K562 (cell line): ENCODE measurements around the gene KCNJ9. TPM values are rescaled to one million over a fixed set of nuclear protein-coding genes. Genes with fewer than 3 reads are reported as not detected.
A peak's percentile ranks its signal among the peaks of the same experiment; 100 is the strongest.

Source experiments
- ATAC-seq: fragments of 200-7000 bp; cut with Tn5 transposase; 3 replicates; pipeline ENCODE4 v1.9.1; 2020; ENCODE audit warnings: moderate library complexity
- BruUV-seq: library from RNA; stranded (reverse); fragments of 400-500 nt; replicated peaks from 2 replicates; lab custom pipeline; 2021; lab: Mats Ljungman, UMichigan
- CTCF ChIA-PET: fragments of 300-600 bp; formaldehyde crosslinking; extraction: SDS; loops from one replicate; lab custom pipeline; 2021; ENCODE audit warnings: low intra/inter-chr PET ratio; lab: Yijun Ruan, JAX
- POLR2A ChIA-PET: fragments of 300-600, 350-650 bp; sonication (Branson Sonifier 250); formaldehyde crosslinking; extraction: SDS; loops from one replicate; lab custom pipeline; 2021; ENCODE audit warnings: antibody characterized with exemption, inconsistent platforms; lab: Yijun Ruan, JAX
- DNase-seq, 4 experiments: peaks; one replicate each; pipeline versions ENCODE4 v3.0.0 to v3.0.0-alpha.2; 2011 to 2018; ENCODE audit warnings: low spot score in 3 of 4, mixed read lengths in 3 of 4; ENCODE audit errors: extremely low read depth in 1 of 4
- FAIRE-seq: peaks from 2 replicates; lab custom pipeline; 2011; peaks lifted over from hg19 to GRCh38; lab: Jason Lieb, UNC
- H2AFZ ChIP-seq: 2 replicates; pipeline ENCODE4 v1.6.0; 2011; ENCODE audit warnings: low read depth, low read length, control low read depth, inconsistent platforms
- H3K27ac ChIP-seq: fragments of 200-600 bp; 3 replicates; pipeline ENCODE4 v1.8.0; 2011; ENCODE audit warnings: low read depth, mild to moderate bottlenecking, control low read depth, inconsistent platforms, low read length, moderate library complexity, mixed read lengths; ENCODE audit errors: extremely low read depth
- H3K27me3 ChIP-seq, 2 experiments: fragments of 300-600 bp in 1 of 2; 2 replicates in 1 of 2; 3 replicates in 1 of 2; pipeline versions ENCODE4 v1.6.0 to v1.8.0; 2011; ENCODE audit warnings: inconsistent platforms in 2 of 2, low read length in 2 of 2, mild to moderate bottlenecking in 1 of 2, mixed read lengths in 1 of 2, moderate library complexity in 1 of 2; ENCODE audit not compliant: control insufficient read depth in 2 of 2, insufficient read depth in 2 of 2
- H3K36me3 ChIP-seq: fragments of 300-600 bp; 3 replicates; pipeline ENCODE4 v1.8.0; 2011; ENCODE audit warnings: mild to moderate bottlenecking, low read length, inconsistent platforms; ENCODE audit not compliant: control insufficient read depth, insufficient read depth
- H3K4me1 ChIP-seq, 2 experiments: fragments of 200-600 bp in 1 of 2; replicated peaks in 1 of 2; 2 replicates in 1 of 2; 3 replicates in 1 of 2; pipeline versions ENCODE4 v1.5.1 to v1.8.0; 2011; ENCODE audit warnings: inconsistent platforms in 2 of 2, low read length in 2 of 2, mild to moderate bottlenecking in 1 of 2, mixed read lengths in 1 of 2, moderate library complexity in 1 of 2; ENCODE audit not compliant: control insufficient read depth in 2 of 2, insufficient read depth in 2 of 2
- H3K4me2 ChIP-seq: 2 replicates; pipeline ENCODE4 v1.6.1; 2011; ENCODE audit warnings: low read length, control low read depth, inconsistent platforms, mixed read lengths; ENCODE audit not compliant: insufficient read depth
- H3K4me3 ChIP-seq: fragments of 200-600 bp; sonication (generic), shearing (Covaris generic); 2 replicates; pipeline ENCODE4 v1.5.1; 2016; ENCODE audit warnings: control low read depth, inconsistent platforms
- H3K79me2 ChIP-seq: fragments of 200-600 bp; 3 replicates; pipeline ENCODE4 v1.8.0; 2011; ENCODE audit warnings: low read length, inconsistent platforms; ENCODE audit not compliant: control insufficient read depth, insufficient read depth
- H3K9ac ChIP-seq, 2 experiments: 2 replicates each; pipeline versions ENCODE4 v1.6.0 to v1.6.1; 2011; ENCODE audit warnings: low read depth in 2 of 2, low read length in 2 of 2, control low read depth in 1 of 2, inconsistent platforms in 1 of 2, mild to moderate bottlenecking in 1 of 2, mixed read lengths in 1 of 2; ENCODE audit not compliant: insufficient read depth in 1 of 2
- H3K9me1 ChIP-seq: one replicate; pipeline ENCODE4 v1.6.0; 2011; ENCODE audit warnings: inconsistent platforms, mild to moderate bottlenecking, low read length, moderate library complexity; ENCODE audit not compliant: control insufficient read depth, insufficient read depth
- H3K9me3 ChIP-seq: replicated peaks from 2 replicates; pipeline ENCODE4 v1.5.1; 2011; ENCODE audit warnings: low read depth, low read length, inconsistent platforms; ENCODE audit not compliant: control insufficient read depth, insufficient read depth
- H4K20me1 ChIP-seq: replicated peaks from 2 replicates; pipeline ENCODE4 v1.6.1; 2011; ENCODE audit warnings: low read length, inconsistent platforms, mixed read lengths; ENCODE audit not compliant: control insufficient read depth, insufficient read depth
- CREB1 ChIP-seq, 2 experiments: sonication (generic) in 1 of 2; formaldehyde crosslinking in 1 of 2; IDR thresholded peaks; 2 replicates each; pipeline versions ENCODE4 v1.6.1 to v1.8.0; 2012 to 2022; ENCODE audit warnings: inconsistent platforms in 1 of 2, mild to moderate bottlenecking in 1 of 2, missing genetic modification reagents in 1 of 2, moderate library complexity in 1 of 2
- EP300 ChIP-seq: IDR thresholded peaks from 2 replicates; pipeline ENCODE4 v1.6.1; 2012; ENCODE audit warnings: low read length, improper control_type of control experiment
- ESRRA ChIP-seq: fragments of 450-650 bp; IDR thresholded peaks from 2 replicates; pipeline ENCODE4 v1.6.1; 2014; ENCODE audit warnings: low read depth, mild to moderate bottlenecking, moderate library complexity, borderline replicate concordance
- TCF7 ChIP-seq: sonication (generic); IDR thresholded peaks from 2 replicates; pipeline ENCODE4 v1.6.1; 2016; ENCODE audit warnings: antibody characterized with exemption, borderline replicate concordance
- TCF7L2 ChIP-seq: fragments of 150-350 bp; IDR thresholded peaks from 2 replicates; pipeline ENCODE4 v1.6.1; 2016; ENCODE audit warnings: low read depth, mild to moderate bottlenecking, low read length, moderate library complexity
- ZNF133 ChIP-seq: fragments of 250-450 bp; sonication (Bioruptor Pico); IDR thresholded peaks from 2 replicates; pipeline ENCODE4 v1.4.0; 2020; ENCODE audit warnings: mild to moderate bottlenecking
- WGBS: fragments of 100-300 bp; shearing (Covaris generic); methylation state at CpG from one replicate; pipeline ENCODE4 v1.1.6; 2016; ENCODE audit warnings: low coverage, mixed read lengths; ENCODE audit not compliant: insufficient coverage; ENCODE audit errors: missing lambda C conversion rate; 5-methylcytosine and 5-hydroxymethylcytosine counted together
- in situ Hi-C: fragments of 300-500 bp; cut with MboI; formaldehyde crosslinking; loops from 4 replicates; pipeline ENCODE4 v1.15.0; 2018; ENCODE audit warnings: inconsistent platforms, mixed read lengths
- intact Hi-C: fragments of 100-400 bp; cut with micrococcal nuclease; formaldehyde crosslinking; loops from 2 replicates; pipeline ENCODE4 v1.14.2; 2022
- polyA plus RNA-seq, 8 experiments: library from polyadenylated mRNA; depleted of rRNA in 4 of 8; stranded (reverse) in 5 of 8; unstranded in 3 of 8; fragments of >200 nt; fragmentation: Nextera tagmentation in 2 of 8; fragmentation: Illumina TruSeq in 1 of 8; extraction: Ambion mirVana in 2 of 8; extraction: Trizol in 1 of 8; gene quantifications; 2 replicates each; pipeline versions ENCODE4 v1.2.1 to v1.2.3, GENCODE V29; 2011 to 2014; ENCODE audit warnings: inconsistent platforms in 1 of 8, missing spikeins in 1 of 8
- total RNA-seq, 7 experiments: library from RNA; depleted of rRNA in 6 of 7; stranded (reverse); fragments of >200 nt in 6 of 7; fragmentation: Illumina TruSeq in 2 of 7; extraction: Trizol in 2 of 7; gene quantifications; 2 replicates each; pipeline versions ENCODE4 v1.2.1 to v1.2.3, GENCODE V29; 2011 to 2021; ENCODE audit warnings: low replicate concordance in 1 of 7
- TF ChIP-seq, protein P1 (sequence below), 2 experiments: IDR thresholded peaks; 2 replicates each; pipeline ENCODE4 v1.6.1; 2012; ENCODE audit warnings: improper control_type of control experiment in 2 of 2, low read depth in 2 of 2, low read length in 2 of 2, borderline replicate concordance in 1 of 2
- TF ChIP-seq, protein P2 (sequence below): sonication (generic); IDR thresholded peaks from 2 replicates; pipeline ENCODE4 v1.6.1; 2016
- TF ChIP-seq, protein P3 (sequence below): fragments of 450-650 bp; formaldehyde crosslinking; conservative IDR thresholded peaks from 2 replicates; pipeline ENCODE4 v1.4.0; 2022; ENCODE audit warnings: mild to moderate bottlenecking, missing genetic modification characterization
- TF ChIP-seq, protein P4 (sequence below): fragments of 250-450 bp; sonication (Bioruptor Pico); IDR thresholded peaks from 2 replicates; pipeline ENCODE4 v1.5.0; 2022; ENCODE audit warnings: mild to moderate bottlenecking

KCNJ9 gene
- total and polyA plus RNA-seq, 9 of the 15 experiments (the other 6 are each of a cell fraction or from before 2014, with no cell fraction given), result not detected

DNA sequence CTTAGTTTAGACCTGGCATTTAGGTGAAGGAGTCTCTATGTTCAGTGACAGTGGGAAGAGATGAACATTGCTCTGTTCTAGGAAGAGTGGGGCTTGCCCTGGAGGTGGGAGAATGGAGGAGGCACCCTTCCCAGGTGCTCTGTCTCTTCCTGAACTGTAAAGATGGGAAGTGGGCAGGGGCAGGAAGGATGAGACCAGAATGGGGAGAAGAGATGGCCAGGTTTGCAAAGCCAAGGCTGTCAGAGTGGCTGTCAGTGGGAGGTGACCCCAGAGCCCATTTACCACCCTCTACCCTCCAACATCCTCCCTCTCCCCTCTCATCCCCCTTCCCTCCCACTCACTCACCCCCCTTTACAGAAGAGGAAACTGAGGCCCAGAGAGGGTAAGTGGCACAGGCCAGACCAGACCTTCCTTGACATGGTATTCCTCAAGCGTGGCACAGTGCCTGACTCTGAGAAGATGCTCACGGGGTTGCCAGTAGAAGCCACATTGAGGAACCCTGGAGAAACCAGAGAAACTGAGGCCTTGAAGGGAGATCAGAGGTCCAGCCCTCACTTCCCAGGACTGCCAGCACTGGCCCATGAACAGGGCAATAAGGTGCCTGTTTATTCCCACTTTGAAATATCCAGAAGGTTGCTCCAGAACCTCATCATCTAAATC, 18.5 kb downstream of the KCNJ9 start (continued):
- TF ChIP-seq, protein P1, sequence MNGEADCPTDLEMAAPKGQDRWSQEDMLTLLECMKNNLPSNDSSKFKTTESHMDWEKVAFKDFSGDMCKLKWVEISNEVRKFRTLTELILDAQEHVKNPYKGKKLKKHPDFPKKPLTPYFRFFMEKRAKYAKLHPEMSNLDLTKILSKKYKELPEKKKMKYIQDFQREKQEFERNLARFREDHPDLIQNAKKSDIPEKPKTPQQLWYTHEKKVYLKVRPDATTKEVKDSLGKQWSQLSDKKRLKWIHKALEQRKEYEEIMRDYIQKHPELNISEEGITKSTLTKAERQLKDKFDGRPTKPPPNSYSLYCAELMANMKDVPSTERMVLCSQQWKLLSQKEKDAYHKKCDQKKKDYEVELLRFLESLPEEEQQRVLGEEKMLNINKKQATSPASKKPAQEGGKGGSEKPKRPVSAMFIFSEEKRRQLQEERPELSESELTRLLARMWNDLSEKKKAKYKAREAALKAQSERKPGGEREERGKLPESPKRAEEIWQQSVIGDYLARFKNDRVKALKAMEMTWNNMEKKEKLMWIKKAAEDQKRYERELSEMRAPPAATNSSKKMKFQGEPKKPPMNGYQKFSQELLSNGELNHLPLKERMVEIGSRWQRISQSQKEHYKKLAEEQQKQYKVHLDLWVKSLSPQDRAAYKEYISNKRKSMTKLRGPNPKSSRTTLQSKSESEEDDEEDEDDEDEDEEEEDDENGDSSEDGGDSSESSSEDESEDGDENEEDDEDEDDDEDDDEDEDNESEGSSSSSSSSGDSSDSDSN (IDR thresholded peaks at IDR 0.05; ENCODE audit: borderline replicate concordance in 1 of 2, low read depth in 2 of 2, low read length in 2 of 2), result no peak
- TF ChIP-seq, protein P2, sequence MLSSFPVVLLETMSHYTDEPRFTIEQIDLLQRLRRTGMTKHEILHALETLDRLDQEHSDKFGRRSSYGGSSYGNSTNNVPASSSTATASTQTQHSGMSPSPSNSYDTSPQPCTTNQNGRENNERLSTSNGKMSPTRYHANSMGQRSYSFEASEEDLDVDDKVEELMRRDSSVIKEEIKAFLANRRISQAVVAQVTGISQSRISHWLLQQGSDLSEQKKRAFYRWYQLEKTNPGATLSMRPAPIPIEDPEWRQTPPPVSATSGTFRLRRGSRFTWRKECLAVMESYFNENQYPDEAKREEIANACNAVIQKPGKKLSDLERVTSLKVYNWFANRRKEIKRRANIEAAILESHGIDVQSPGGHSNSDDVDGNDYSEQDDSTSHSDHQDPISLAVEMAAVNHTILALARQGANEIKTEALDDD, result no peak

DNA sequence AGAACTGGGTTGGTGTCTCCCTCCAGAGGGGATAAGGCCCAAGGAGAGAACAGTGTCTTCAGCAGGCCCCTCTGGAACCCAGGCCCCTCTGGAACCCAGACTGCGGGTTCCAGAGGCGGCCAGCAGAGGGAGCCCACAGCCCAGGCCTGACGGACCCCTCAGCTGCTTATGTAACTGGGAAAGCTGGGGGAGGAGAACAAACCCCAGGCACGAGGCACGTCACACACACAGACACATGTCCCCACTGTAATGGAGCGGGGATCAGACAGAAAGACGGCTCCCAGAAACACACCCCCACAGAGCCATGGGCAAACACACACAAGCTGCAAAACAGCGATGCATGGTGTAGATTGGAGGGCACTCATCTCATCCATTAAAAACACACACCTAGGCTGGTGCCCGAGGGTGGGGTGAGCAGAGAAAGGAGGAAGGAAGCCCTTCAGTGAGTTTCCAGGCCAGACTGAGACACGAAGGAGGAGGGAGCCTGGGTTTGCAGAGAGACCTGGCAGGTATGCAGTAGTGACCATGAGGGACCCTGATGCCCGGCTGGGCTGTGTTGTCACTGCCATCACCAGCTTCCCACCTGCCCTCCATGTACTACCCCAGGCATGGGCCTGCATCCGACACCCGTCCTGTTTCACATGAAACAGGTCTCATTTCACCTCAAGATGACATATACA, 19.8 kb downstream of the KCNJ9 start:
- no peaks in the 10 kb centered on the region for H3K9me3 ChIP-seq
- DNase-seq (peak; percentile 86 to 89 (median 88)), FAIRE-seq (peak; percentile 95), ATAC-seq (peak; percentile 66)
- H3K27me3 ChIP-seq, result no peaks in the 10 kb centered on the region
- CTCF ChIA-PET, result interaction anchor here (0.6 to 2.9 kb wide), 6 partner anchors 63 to 1092 kb away, joined by 3 to 11 read pairs (median 4); no protein-coding TSS in a partner anchor
- H3K4me1 ChIP-seq, result peaks cover 18 to 26% of the 10 kb centered on the region in 2 experiments; a peak in 4 of 5 replicates
- H3K27ac ChIP-seq, result no peak overlapping the region; the same call in 2 of the 3 replicates
- no peaks in the 10 kb centered on the region for H3K36me3 ChIP-seq
- peak overlapping the region; percentile 56 for H3K4me2 ChIP-seq
- intact Hi-C loops (loop anchor here (1.0 to 2.0 kb wide), 5 partner anchors 62 to 275 kb away; no protein-coding TSS in a partner anchor), in situ Hi-C loops (loop anchor here (10.0 kb wide), 1 partner anchor 274 kb away; no protein-coding TSS in a partner anchor)
- no TSS peak for BruUV-seq
- H2AFZ ChIP-seq, result peak overlapping the region; percentile 99
- no peaks in the 10 kb centered on the region for H3K9me1 ChIP-seq
- WGBS, result 39% methylated on average over 9 of the region's 13 CpGs
- peaks cover 4% of the 10 kb centered on the region; the same call in 1 of the 2 replicates for H4K20me1 ChIP-seq
- POLR2A ChIA-PET, result interaction anchor here (0.6 to 1.1 kb wide), 4 partner anchors 8 to 151 kb away, joined by 3 to 6 read pairs (median 4); no protein-coding TSS in a partner anchor
- no peak overlapping the region for H3K9ac ChIP-seq
- no peaks in the 10 kb centered on the region for H3K79me2 ChIP-seq
- no peak overlapping the region for H3K4me3 ChIP-seq
- TF ChIP-seq CREB1 (IDR thresholded peaks at IDR 0.05) (no peak), CREB1 (CRISPR knock-in tag; IDR thresholded peaks at IDR 0.05) (peak; percentile 64; the same call in 1 of the 2 replicates), TCF7 (no peak), EP300 (peak; percentile 24; the same call in 1 of the 2 replicates), ESRRA (peak; percentile 39; the same call in 1 of the 2 replicates), TCF7L2 (no peak), ZNF133 (CRISPR knock-in tag) (no peak)
- TF ChIP-seq, protein P3, sequence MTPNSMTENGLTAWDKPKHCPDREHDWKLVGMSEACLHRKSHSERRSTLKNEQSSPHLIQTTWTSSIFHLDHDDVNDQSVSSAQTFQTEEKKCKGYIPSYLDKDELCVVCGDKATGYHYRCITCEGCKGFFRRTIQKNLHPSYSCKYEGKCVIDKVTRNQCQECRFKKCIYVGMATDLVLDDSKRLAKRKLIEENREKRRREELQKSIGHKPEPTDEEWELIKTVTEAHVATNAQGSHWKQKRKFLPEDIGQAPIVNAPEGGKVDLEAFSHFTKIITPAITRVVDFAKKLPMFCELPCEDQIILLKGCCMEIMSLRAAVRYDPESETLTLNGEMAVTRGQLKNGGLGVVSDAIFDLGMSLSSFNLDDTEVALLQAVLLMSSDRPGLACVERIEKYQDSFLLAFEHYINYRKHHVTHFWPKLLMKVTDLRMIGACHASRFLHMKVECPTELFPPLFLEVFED (CRISPR knock-in tag), result no peak
- TF ChIP-seq, protein P4, sequence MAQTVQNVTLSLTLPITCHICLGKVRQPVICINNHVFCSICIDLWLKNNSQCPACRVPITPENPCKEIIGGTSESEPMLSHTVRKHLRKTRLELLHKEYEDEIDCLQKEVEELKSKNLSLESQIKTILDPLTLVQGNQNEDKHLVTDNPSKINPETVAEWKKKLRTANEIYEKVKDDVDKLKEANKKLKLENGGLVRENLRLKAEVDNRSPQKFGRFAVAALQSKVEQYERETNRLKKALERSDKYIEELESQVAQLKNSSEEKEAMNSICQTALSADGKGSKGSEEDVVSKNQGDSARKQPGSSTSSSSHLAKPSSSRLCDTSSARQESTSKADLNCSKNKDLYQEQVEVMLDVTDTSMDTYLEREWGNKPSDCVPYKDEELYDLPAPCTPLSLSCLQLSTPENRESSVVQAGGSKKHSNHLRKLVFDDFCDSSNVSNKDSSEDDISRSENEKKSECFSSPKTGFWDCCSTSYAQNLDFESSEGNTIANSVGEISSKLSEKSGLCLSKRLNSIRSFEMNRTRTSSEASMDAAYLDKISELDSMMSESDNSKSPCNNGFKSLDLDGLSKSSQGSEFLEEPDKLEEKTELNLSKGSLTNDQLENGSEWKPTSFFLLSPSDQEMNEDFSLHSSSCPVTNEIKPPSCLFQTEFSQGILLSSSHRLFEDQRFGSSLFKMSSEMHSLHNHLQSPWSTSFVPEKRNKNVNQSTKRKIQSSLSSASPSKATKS, result no peak
